Glutamatergic neuron (in vitro differentiated cells): ENCODE results near the gene FRAS1. TPM values are rescaled to one million over a fixed set of nuclear protein-coding genes. Genes with fewer than 3 reads are reported as not detected.

ENCODE experiments used
- DNase-seq: peaks from one replicate; pipeline ENCODE4 v3.0.0; 2022
- H3K27ac Mint-ChIP-seq: one replicate; pipeline ENCODE4 v1.8.0; 2020; ENCODE audit warnings: mild to moderate bottlenecking, mixed read lengths, inconsistent platforms; ENCODE audit not compliant: unreplicated experiment
- H3K27me3 Mint-ChIP-seq: one replicate; pipeline ENCODE4 v1.8.0; 2020; ENCODE audit warnings: mild to moderate bottlenecking, moderate library complexity, mixed read lengths, inconsistent platforms; ENCODE audit not compliant: unreplicated experiment
- H3K36me3 Mint-ChIP-seq: one replicate; pipeline ENCODE4 v1.8.0; 2020; ENCODE audit warnings: mild to moderate bottlenecking, mixed read lengths, inconsistent platforms; ENCODE audit not compliant: unreplicated experiment
- H3K4me1 Mint-ChIP-seq: one replicate; pipeline ENCODE4 v1.8.0; 2020; ENCODE audit warnings: mild to moderate bottlenecking, low read depth, mixed read lengths, inconsistent platforms; ENCODE audit not compliant: unreplicated experiment
- H3K4me3 Mint-ChIP-seq: one replicate; pipeline ENCODE4 v1.8.0; 2020; ENCODE audit warnings: mild to moderate bottlenecking, mixed read lengths, inconsistent platforms; ENCODE audit not compliant: unreplicated experiment
- H3K9me3 Mint-ChIP-seq: one replicate; pipeline ENCODE4 v1.8.0; 2020; ENCODE audit warnings: mild to moderate bottlenecking, moderate library complexity, mixed read lengths, inconsistent platforms; ENCODE audit not compliant: unreplicated experiment
- CTCF ChIP-seq: fragments of 200-600 bp; sonication (generic); IDR thresholded peaks from one replicate; pipeline ENCODE4 v1.5.0; 2021; ENCODE audit not compliant: partially characterized antibody, unreplicated experiment
- total RNA-seq: library from RNA; stranded (reverse); fragmentation: NEBNext Ultra II Directional; extraction: Animal tissue kit (Norgen Biotek cat#: 25700); gene quantifications from one replicate; pipeline ENCODE4 v1.2.1, GENCODE V29; 2021; ENCODE audit not compliant: unreplicated experiment

The FRAS1 gene
- total RNA-seq, 1 donor from 2014 or later: 18.7 TPM

GRCh38 chr4:78138252-78138651 lies 81.1 kb downstream of the FRAS1 start:
- no peak overlapping the region for H3K4me3 Mint-ChIP-seq
- no peak for TF ChIP-seq CTCF
- no peaks in the 10 kb centered on the region for H3K9me3 Mint-ChIP-seq
- peaks cover 4% of the 10 kb centered on the region for H3K4me1 Mint-ChIP-seq
- H3K27ac Mint-ChIP-seq: no peak overlapping the region
- no peaks in the 10 kb centered on the region for H3K36me3 Mint-ChIP-seq
- DNase-seq: no peak
- H3K27me3 Mint-ChIP-seq: peaks cover 1% of the 10 kb centered on the region

- H3K9me3 Mint-ChIP-seq: no peaks in the 10 kb centered on the region
- no peak for TF ChIP-seq CTCF
- peaks cover 2% of the 10 kb centered on the region for H3K4me1 Mint-ChIP-seq
- no peak overlapping the region for H3K4me3 Mint-ChIP-seq
- no peak overlapping the region for H3K27ac Mint-ChIP-seq
- no peak for DNase-seq
- no peaks in the 10 kb centered on the region for H3K36me3 Mint-ChIP-seq
- H3K27me3 Mint-ChIP-seq: no peaks in the 10 kb centered on the region
Observed at GRCh38 chr4:78143634-78144033, 86.5 kb downstream of the FRAS1 start.

GRCh38 chr4:78145008-78145407 lies 87.9 kb downstream of the FRAS1 start:
- H3K4me3 Mint-ChIP-seq: no peak overlapping the region
- TF ChIP-seq CTCF: no peak
- H3K4me1 Mint-ChIP-seq: peaks cover 7% of the 10 kb centered on the region
- peaks cover 1% of the 10 kb centered on the region for H3K27me3 Mint-ChIP-seq
- no peaks in the 10 kb centered on the region for H3K36me3 Mint-ChIP-seq
- H3K27ac Mint-ChIP-seq: no peak overlapping the region
- no peaks in the 10 kb centered on the region for H3K9me3 Mint-ChIP-seq
- no peak for DNase-seq

GRCh38 chr4:78145622-78146021 lies 88.5 kb downstream of the FRAS1 start:
- TF ChIP-seq CTCF: no peak
- Mint-ChIP-seq H3K4me1 (peaks cover 7% of the 10 kb centered on the region), H3K36me3 (no peaks in the 10 kb centered on the region), H3K4me3 (no peak overlapping the region), H3K9me3 (no peaks in the 10 kb centered on the region), H3K27ac (no peak overlapping the region), H3K27me3 (peaks cover 1% of the 10 kb centered on the region)
- DNase-seq: no peak

- peaks cover 1% of the 10 kb centered on the region for H3K27me3 Mint-ChIP-seq
- H3K4me1 Mint-ChIP-seq: peaks cover 9% of the 10 kb centered on the region
- no peaks in the 10 kb centered on the region for H3K9me3 Mint-ChIP-seq
- DNase-seq: no peak
- no peak overlapping the region for H3K27ac Mint-ChIP-seq
- no peak overlapping the region for H3K4me3 Mint-ChIP-seq
- no peak for TF ChIP-seq CTCF
- H3K36me3 Mint-ChIP-seq: no peaks in the 10 kb centered on the region
Observed at GRCh38 chr4:78149751-78150542, 92.8 kb downstream of the FRAS1 start.
